Panc1 (cell line): ENCODE data around the gene STARD13. TPM values are rescaled to one million over a fixed set of nuclear protein-coding genes. Genes with fewer than 3 reads are reported as not detected.

Experiments used
- ATAC-seq: fragments of 200-7000 bp; cut with Tn5 transposase; 2 replicates; pipeline ENCODE4 v1.9.1; 2020; ENCODE audit warnings: mild to moderate bottlenecking, moderate library complexity
- BruUV-seq: library from RNA; stranded (reverse); fragments of 400-500 nt; replicated peaks from 2 replicates; lab custom pipeline; 2021; lab: Mats Ljungman, UMichigan
- CTCF ChIA-PET: fragments of 300-600 bp; sonication (Branson Sonifier 250); formaldehyde crosslinking; loops from one replicate; lab custom pipeline; 2022; ENCODE audit warnings: antibody characterized with exemption; lab: Charles Lee
- POLR2A ChIA-PET: fragments of 300-600 bp; sonication (Branson Sonifier 250); formaldehyde crosslinking; loops from one replicate; lab custom pipeline; 2022; ENCODE audit warnings: antibody characterized with exemption; lab: Charles Lee
- DNase-seq: peaks from one replicate; pipeline ENCODE4 v3.0.0-alpha.2; 2010; ENCODE audit warnings: low read depth, low spot score
- H3K27ac ChIP-seq: 2 replicates; pipeline ENCODE4 v1.5.1; 2011; ENCODE audit warnings: mild to moderate bottlenecking, low read length, inconsistent platforms
- H3K27me3 ChIP-seq: fragments of 200-500 bp; sonication (Bioruptor generic); 2 replicates; pipeline ENCODE4 v1.6.0; 2014; ENCODE audit warnings: low read length, inconsistent platforms; ENCODE audit not compliant: control insufficient read depth, insufficient read depth
- H3K36me3 ChIP-seq: fragments of 200-500 bp; sonication (Bioruptor generic); 2 replicates; pipeline ENCODE4 v1.5.1; 2014; ENCODE audit warnings: inconsistent platforms, mild to moderate bottlenecking, low read length, moderate library complexity; ENCODE audit not compliant: control insufficient read depth, insufficient read depth
- H3K4me1 ChIP-seq: 2 replicates; pipeline ENCODE4 v1.5.1; 2011; ENCODE audit warnings: inconsistent platforms, mild to moderate bottlenecking, low read length, moderate library complexity; ENCODE audit not compliant: control insufficient read depth, insufficient read depth
- H3K4me3 ChIP-seq, 2 experiments: 2 replicates each; pipeline ENCODE4 v1.5.1; 2011 to 2012; ENCODE audit warnings: low read depth in 2 of 2, low read length in 2 of 2, mild to moderate bottlenecking in 2 of 2, inconsistent platforms in 1 of 2, moderate library complexity in 1 of 2
- H3K9me3 ChIP-seq: fragments of 200-500 bp; sonication (Bioruptor generic); 2 replicates; pipeline ENCODE4 v1.5.1; 2014; ENCODE audit warnings: low read depth, mild to moderate bottlenecking, inconsistent platforms, low read length, moderate library complexity; ENCODE audit not compliant: control insufficient read depth, insufficient read depth
- CTCF ChIP-seq: fragments of 450-650 bp; IDR thresholded peaks from 2 replicates; pipeline ENCODE4 v1.5.1; 2017; ENCODE audit warnings: mild to moderate bottlenecking
- POLR2AphosphoS5 ChIP-seq: IDR thresholded peaks from 2 replicates; pipeline ENCODE4 v1.6.1; 2012; ENCODE audit warnings: mild to moderate bottlenecking, low read depth, low read length, moderate library complexity
- REST ChIP-seq, 2 experiments: IDR thresholded peaks; 2 replicates each; pipeline ENCODE4 v1.6.1; 2011 to 2012; ENCODE audit warnings: low read depth in 2 of 2, control low read depth in 1 of 2, low read length in 1 of 2, mild to moderate bottlenecking in 1 of 2, moderate library complexity in 1 of 2; ENCODE audit not compliant: insufficient read depth in 1 of 2
- SIN3A ChIP-seq: IDR thresholded peaks from 2 replicates; pipeline ENCODE4 v1.6.1; 2012; ENCODE audit warnings: low read depth, mild to moderate bottlenecking, low read length, moderate library complexity, borderline replicate concordance; ENCODE audit not compliant: insufficient read depth
- TCF7L2 ChIP-seq: IDR thresholded peaks from 2 replicates; pipeline ENCODE4 v1.6.1; 2011; ENCODE audit warnings: mild to moderate bottlenecking, low read depth, low read length, inconsistent platforms
- in situ Hi-C: cut with HindIII; loops from 2 replicates; pipeline ENCODE4 v1.10.0; 2016; ENCODE audit warnings: low sequenced_read_pairs, low pct_unique_long_range_greater_than_20kb
- intact Hi-C: fragments of 100-400 bp; cut with micrococcal nuclease; formaldehyde crosslinking; loops from one replicate; pipeline ENCODE4 v1.10.0; 2022; ENCODE audit not compliant: unreplicated experiment
- total RNA-seq: library from RNA; stranded (reverse); gene quantifications from one replicate; pipeline ENCODE4 v1.2.1, GENCODE V29; 2021; ENCODE audit not compliant: unreplicated experiment

STARD13 gene
- total RNA-seq, 1 experiment from 2014 or later, result 6.5 TPM

GRCh38 chr13:33286128-33286527 is 573 bp upstream of the STARD13 start:
- intact Hi-C loops, result no loop called here
- in situ Hi-C loops, result no loop called here

GRCh38 chr13:33284916-33285315 is 639 bp downstream of the STARD13 start:
- BruUV-seq, result TSS peak; percentile 88
- ChIA-PET POLR2A (interaction anchor here (0.8 kb wide), 1 partner anchor 64 kb away, joined by 3 read pairs; no protein-coding TSS in a partner anchor), CTCF (no interaction called here)
- no peak for TF ChIP-seq CTCF
- no peak for TF ChIP-seq SIN3A
- TF ChIP-seq TCF7L2, result no peak
- no peak for TF ChIP-seq POLR2AphosphoS5
- TF ChIP-seq REST (IDR thresholded peaks at IDR 0.05; ENCODE audit: insufficient read depth in 1 of 2, low read depth in 2 of 2, low read length in 1 of 2), result no peak
- ATAC-seq (peak; percentile 13; the same call in 1 of the 2 replicates), DNase-seq (no peak)
- Histone ChIP-seq H3K4me1 (peaks cover 20% of the 10 kb centered on the region), H3K27ac (peak overlapping the region; percentile 90), H3K27me3 (no peaks in the 10 kb centered on the region), H3K36me3 (no peaks in the 10 kb centered on the region), H3K4me3 (peak overlapping the region; percentile 74 to 88), H3K9me3 (no peaks in the 10 kb centered on the region)
- in situ Hi-C loops, result no loop called here
- intact Hi-C loops, result no loop called here

More at GRCh38 chr13:33286128-33286527, 573 bp upstream of the STARD13 start:
- H3K36me3 ChIP-seq, result no peaks in the 10 kb centered on the region
- POLR2A ChIA-PET, result no interaction called here
- no peak for TF ChIP-seq POLR2AphosphoS5
- no peak for TF ChIP-seq REST (IDR thresholded peaks at IDR 0.05; ENCODE audit: insufficient read depth in 1 of 2, low read depth in 2 of 2, low read length in 1 of 2)
- TF ChIP-seq CTCF, result no peak
- no peak for TF ChIP-seq SIN3A
- TF ChIP-seq TCF7L2, result no peak
- no peaks in the 10 kb centered on the region for H3K27me3 ChIP-seq
- BruUV-seq, result no TSS peak
- no peak for DNase-seq
- peak overlapping the region; percentile 74 to 88 for H3K4me3 ChIP-seq
- no peak for ATAC-seq
- peak overlapping the region; percentile 90 for H3K27ac ChIP-seq
- CTCF ChIA-PET, result no interaction called here
- H3K4me1 ChIP-seq, result peaks cover 9% of the 10 kb centered on the region; the same call in 1 of the 2 replicates
- no peaks in the 10 kb centered on the region for H3K9me3 ChIP-seq
